ENCODE data around the gene ATAT1. TPM values are rescaled to one million over a fixed set of nuclear protein-coding genes. Genes with fewer than 3 reads are reported as not detected.

The ATAT1 gene
- total and polyA plus RNA-seq, 2 of the 13 experiments (the other 11 are each of a cell fraction or from before 2014, with no cell fraction given) = 9.2 to 23.6 TPM

DNA sequence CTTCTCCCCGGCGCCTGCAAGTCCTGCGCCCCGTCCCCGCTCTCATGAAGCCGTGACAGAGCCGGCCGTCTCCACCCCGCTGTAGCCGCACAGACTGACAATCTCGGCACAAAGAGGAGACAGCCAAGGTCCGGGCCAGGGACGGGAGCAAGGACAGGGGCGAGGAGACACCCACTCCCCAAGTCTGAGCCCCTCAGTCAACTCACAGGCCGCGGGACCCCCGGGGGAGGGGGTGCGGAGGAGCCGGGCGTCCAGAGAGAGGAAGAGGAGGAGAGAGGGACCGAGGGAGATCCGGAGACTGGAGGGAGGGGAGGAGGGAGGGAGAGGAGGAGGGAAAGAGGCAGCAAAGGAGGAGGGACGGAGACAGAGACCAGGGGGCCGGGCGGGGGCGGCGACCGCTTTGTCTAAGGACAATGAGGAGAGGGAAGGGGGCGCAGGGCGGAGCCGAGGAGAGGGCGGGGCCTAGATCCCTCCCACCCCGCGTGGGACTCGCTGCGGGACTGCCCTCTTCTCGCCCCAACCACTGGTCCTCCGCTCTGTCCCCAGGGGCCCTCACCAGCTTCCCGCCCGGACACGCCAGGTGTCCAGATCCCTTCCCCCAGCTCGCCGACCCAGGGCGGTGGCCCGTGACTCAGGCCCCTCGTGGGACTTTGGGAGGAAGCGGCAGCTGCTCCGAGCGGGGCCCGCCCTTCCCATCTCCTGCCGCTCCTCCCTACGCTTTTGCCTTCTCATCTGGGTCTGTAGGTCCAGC is 60.4 kb downstream of the ATAT1 start (continued):
- TF ChIP-seq, protein P1, sequence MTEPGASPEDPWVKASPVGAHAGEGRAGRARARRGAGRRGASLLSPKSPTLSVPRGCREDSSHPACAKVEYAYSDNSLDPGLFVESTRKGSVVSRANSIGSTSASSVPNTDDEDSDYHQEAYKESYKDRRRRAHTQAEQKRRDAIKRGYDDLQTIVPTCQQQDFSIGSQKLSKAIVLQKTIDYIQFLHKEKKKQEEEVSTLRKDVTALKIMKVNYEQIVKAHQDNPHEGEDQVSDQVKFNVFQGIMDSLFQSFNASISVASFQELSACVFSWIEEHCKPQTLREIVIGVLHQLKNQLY (CRISPR knock-in tag; IDR thresholded peaks at IDR 0.05) = no peak
- TF ChIP-seq STAG1 (CRISPR knock-in tag; IDR thresholded peaks at IDR 0.05) (no peak), RARA (CRISPR knock-in tag; IDR thresholded peaks at IDR 0.05) (no peak), JUND (CRISPR knock-in tag; IDR thresholded peaks at IDR 0.05) (no peak), GATA4 (IDR thresholded peaks at IDR 0.05; ENCODE audit: borderline replicate concordance, low read depth) (no peak), ZBTB8A (CRISPR knock-in tag; IDR thresholded peaks at IDR 0.05; ENCODE audit: borderline replicate concordance, low read depth) (no peak), ZNF619 (CRISPR knock-in tag; IDR thresholded peaks at IDR 0.05) (no peak), SKI (IDR thresholded peaks at IDR 0.05; ENCODE audit: partially characterized antibody) (no peak), TEAD2 (CRISPR knock-in tag; IDR thresholded peaks at IDR 0.05) (no peak), KLF9 (CRISPR knock-in tag; IDR thresholded peaks at IDR 0.05; ENCODE audit: low read depth) (0 out of 2 replicates have a peak, but pooled peaks have one; percentile 9), MYNN (CRISPR knock-in tag; IDR thresholded peaks at IDR 0.05; ENCODE audit: low read depth) (no peak), FOXA1 (IDR thresholded peaks at IDR 0.05) (no peak), FOXA1 (CRISPR knock-in tag; IDR thresholded peaks at IDR 0.05) (no peak), RXRB (CRISPR knock-in tag; IDR thresholded peaks at IDR 0.05; ENCODE audit: borderline replicate concordance) (peak; percentile 8; the same call in 1 of the 2 replicates), ZNF3 (CRISPR knock-in tag; IDR thresholded peaks at IDR 0.05) (no peak)
- TF ChIP-seq, protein P2, sequence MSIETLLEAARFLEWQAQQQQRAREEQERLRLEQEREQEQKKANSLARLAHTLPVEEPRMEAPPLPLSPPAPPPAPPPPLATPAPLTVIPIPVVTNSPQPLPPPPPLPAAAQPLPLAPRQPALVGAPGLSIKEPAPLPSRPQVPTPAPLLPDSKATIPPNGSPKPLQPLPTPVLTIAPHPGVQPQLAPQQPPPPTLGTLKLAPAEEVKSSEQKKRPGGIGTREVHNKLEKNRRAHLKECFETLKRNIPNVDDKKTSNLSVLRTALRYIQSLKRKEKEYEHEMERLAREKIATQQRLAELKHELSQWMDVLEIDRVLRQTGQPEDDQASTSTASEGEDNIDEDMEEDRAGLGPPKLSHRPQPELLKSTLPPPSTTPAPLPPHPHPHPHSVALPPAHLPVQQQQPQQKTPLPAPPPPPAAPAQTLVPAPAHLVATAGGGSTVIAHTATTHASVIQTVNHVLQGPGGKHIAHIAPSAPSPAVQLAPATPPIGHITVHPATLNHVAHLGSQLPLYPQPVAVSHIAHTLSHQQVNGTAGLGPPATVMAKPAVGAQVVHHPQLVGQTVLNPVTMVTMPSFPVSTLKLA (IDR thresholded peaks at IDR 0.05) = no peak
- TF ChIP-seq, protein P3, sequence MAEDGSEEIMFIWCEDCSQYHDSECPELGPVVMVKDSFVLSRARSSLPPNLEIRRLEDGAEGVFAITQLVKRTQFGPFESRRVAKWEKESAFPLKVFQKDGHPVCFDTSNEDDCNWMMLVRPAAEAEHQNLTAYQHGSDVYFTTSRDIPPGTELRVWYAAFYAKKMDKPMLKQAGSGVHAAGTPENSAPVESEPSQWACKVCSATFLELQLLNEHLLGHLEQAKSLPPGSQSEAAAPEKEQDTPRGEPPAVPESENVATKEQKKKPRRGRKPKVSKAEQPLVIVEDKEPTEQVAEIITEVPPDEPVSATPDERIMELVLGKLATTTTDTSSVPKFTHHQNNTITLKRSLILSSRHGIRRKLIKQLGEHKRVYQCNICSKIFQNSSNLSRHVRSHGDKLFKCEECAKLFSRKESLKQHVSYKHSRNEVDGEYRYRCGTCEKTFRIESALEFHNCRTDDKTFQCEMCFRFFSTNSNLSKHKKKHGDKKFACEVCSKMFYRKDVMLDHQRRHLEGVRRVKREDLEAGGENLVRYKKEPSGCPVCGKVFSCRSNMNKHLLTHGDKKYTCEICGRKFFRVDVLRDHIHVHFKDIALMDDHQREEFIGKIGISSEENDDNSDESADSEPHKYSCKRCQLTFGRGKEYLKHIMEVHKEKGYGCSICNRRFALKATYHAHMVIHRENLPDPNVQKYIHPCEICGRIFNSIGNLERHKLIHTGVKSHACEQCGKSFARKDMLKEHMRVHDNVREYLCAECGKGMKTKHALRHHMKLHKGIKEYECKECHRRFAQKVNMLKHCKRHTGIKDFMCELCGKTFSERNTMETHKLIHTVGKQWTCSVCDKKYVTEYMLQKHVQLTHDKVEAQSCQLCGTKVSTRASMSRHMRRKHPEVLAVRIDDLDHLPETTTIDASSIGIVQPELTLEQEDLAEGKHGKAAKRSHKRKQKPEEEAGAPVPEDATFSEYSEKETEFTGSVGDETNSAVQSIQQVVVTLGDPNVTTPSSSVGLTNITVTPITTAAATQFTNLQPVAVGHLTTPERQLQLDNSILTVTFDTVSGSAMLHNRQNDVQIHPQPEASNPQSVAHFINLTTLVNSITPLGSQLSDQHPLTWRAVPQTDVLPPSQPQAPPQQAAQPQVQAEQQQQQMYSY (CRISPR knock-in tag; IDR thresholded peaks at IDR 0.05) = no peak
- TF ChIP-seq, protein P4, sequence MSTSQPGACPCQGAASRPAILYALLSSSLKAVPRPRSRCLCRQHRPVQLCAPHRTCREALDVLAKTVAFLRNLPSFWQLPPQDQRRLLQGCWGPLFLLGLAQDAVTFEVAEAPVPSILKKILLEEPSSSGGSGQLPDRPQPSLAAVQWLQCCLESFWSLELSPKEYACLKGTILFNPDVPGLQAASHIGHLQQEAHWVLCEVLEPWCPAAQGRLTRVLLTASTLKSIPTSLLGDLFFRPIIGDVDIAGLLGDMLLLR (CRISPR knock-in tag; IDR thresholded peaks at IDR 0.05) = peak; percentile 23; the same call in 1 of the 2 replicates
- TF ChIP-seq, protein P5, sequence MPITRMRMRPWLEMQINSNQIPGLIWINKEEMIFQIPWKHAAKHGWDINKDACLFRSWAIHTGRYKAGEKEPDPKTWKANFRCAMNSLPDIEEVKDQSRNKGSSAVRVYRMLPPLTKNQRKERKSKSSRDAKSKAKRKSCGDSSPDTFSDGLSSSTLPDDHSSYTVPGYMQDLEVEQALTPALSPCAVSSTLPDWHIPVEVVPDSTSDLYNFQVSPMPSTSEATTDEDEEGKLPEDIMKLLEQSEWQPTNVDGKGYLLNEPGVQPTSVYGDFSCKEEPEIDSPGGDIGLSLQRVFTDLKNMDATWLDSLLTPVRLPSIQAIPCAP (CRISPR knock-in tag; IDR thresholded peaks at IDR 0.05; ENCODE audit: low read depth) = no peak
- TF ChIP-seq, protein P6, sequence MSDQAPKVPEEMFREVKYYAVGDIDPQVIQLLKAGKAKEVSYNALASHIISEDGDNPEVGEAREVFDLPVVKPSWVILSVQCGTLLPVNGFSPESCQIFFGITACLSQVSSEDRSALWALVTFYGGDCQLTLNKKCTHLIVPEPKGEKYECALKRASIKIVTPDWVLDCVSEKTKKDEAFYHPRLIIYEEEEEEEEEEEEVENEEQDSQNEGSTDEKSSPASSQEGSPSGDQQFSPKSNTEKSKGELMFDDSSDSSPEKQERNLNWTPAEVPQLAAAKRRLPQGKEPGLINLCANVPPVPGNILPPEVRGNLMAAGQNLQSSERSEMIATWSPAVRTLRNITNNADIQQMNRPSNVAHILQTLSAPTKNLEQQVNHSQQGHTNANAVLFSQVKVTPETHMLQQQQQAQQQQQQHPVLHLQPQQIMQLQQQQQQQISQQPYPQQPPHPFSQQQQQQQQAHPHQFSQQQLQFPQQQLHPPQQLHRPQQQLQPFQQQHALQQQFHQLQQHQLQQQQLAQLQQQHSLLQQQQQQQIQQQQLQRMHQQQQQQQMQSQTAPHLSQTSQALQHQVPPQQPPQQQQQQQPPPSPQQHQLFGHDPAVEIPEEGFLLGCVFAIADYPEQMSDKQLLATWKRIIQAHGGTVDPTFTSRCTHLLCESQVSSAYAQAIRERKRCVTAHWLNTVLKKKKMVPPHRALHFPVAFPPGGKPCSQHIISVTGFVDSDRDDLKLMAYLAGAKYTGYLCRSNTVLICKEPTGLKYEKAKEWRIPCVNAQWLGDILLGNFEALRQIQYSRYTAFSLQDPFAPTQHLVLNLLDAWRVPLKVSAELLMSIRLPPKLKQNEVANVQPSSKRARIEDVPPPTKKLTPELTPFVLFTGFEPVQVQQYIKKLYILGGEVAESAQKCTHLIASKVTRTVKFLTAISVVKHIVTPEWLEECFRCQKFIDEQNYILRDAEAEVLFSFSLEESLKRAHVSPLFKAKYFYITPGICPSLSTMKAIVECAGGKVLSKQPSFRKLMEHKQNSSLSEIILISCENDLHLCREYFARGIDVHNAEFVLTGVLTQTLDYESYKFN (CRISPR knock-in tag; conservative IDR thresholded peaks at IDR 0.05) = peak; percentile 26; the same call in 1 of the 2 replicates
